Stimulated activated CD4-positive, alpha-beta T cell treated with anti-CD3 and anti-CD28 coated beads, Interleukin-4, amount 100 ng/mL, for 24 hours (primary cell): ENCODE results near the gene VPS13C.

Source experiments
- DNase-seq: peaks from one replicate; pipeline ENCODE4 v3.0.0-alpha.2; 2020

VPS13C gene

DNA sequence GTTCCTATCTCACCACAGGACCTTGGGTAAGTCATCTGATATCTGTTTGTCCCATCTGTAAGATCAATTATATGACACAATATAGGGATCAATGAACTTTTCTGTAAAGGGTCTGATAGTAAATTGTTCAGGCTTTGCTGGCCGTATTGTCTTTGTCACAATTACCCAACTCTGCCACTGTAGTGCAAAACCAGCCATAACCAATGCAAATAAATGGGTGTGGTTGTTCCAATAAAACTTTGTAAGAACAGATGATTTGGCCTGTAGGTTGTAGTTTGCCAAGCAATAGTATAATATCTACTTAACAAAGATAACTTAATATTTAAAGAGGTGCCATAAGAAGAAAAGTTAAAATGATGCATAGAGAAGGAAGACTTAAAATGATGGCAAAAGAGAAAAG is 210.8 kb downstream of the VPS13C start:
- no peak for DNase-seq

GRCh38 chr15:61841466-61841865 is 218.8 kb downstream of the VPS13C start:
- no peak for DNase-seq

GRCh38 chr15:61840090-61840489 is 220.2 kb downstream of the VPS13C start:
- no peak for DNase-seq

- DNase-seq = no peak
These were observed 220.7 kb downstream of the VPS13C start for GRCh38 chr15:61839546-61839945.

- peak; percentile 64 for DNase-seq
These were observed 224.6 kb downstream of the VPS13C start for GRCh38 chr15:61835496-61836106.

GRCh38 chr15:61835029-61835428 is 225.2 kb downstream of the VPS13C start:
- no peak for DNase-seq

- peak; percentile 80 for DNase-seq
These were observed 226.1 kb downstream of the VPS13C start for GRCh38 chr15:61834076-61834697.

GRCh38 chr15:61832223-61832622 is 228.0 kb downstream of the VPS13C start:
- DNase-seq = no peak

- no peak for DNase-seq
These were observed 228.7 kb downstream of the VPS13C start for GRCh38 chr15:61831505-61831921.

- no peak for DNase-seq
These were observed 229.5 kb downstream of the VPS13C start for GRCh38 chr15:61830536-61831330.

DNA sequence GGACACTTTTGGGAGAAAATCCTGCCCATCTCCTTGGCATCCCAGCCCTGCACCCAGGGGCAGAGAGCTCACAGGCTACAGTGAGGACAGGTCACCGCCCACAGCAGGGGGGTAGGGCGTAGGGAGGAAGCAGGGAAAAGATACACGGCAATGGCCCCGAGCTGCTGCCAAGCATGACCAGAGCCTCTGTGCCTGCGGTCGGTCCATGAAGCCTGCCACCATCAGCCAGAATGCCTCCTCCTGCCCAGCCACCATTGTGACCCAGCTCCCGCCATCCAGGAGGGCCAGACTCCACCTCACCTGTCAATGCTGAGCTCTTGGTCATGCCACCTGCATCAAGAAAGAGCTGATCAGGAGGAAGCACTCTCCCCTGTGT is 230.7 kb downstream of the VPS13C start:
- no peak for DNase-seq

GRCh38 chr15:61828860-61829513 is 231.3 kb downstream of the VPS13C start:
- no peak for DNase-seq

DNA sequence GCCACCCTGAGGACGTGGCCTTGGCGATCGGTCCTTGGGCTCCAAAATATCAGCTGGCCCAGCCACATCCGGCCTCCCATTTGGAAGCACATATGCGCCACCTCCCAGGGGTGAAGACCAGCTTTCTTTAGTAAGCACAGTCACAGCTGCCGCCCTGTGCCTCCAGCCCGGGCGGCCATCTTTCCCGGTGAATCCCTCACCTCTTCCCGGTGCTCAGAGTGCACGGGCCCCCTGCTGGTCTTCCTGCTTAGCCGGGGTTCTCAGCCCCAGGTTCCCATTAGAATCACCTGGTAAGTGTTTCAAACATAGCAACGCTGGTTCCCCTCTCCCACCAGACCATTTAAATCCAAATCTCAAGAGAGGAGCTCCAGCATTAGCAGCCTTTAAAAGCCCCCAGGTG is 232.2 kb downstream of the VPS13C start:
- DNase-seq = no peak

DNA sequence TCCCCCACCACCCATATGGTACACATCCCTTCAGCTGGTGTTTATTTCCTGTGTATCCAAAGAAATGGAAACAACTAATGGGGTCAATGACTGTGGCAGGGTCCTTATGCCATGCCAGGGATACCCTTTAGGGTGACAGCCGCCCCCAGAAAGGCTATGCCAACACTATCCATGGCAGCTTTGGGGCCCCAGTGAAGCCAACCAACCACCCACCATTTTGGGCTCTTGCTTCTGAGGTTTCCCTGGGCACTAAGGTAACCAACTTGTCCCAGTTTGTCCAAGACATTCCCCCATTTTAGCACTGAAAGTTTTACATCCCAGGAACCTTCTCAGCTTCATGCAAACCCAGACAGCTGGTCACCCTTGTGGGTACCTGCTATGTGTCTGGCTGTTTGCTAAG is 233.1 kb downstream of the VPS13C start:
- no peak for DNase-seq

DNA sequence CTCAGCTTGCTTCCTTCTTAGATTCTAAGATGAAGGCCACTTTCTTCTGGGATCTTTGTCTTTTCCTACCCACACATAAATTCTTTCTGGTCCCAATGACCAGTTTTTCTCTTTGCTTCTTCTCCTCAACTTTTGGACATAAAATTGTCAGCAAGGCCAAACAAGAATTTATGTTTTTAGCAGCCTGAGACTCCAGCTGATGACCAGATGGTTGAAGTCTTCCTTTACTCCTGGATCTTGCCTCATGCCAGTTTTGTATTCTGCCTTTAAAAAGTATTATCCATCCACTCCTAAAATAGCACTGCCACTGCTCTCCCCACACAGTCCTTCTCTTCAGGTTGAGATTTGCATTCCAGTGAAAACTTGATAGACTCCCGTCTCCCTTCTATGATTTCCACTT is 236.0 kb downstream of the VPS13C start:
- no peak for DNase-seq

GRCh38 chr15:61822511-61822910 is 237.7 kb downstream of the VPS13C start:
- no peak for DNase-seq

DNA sequence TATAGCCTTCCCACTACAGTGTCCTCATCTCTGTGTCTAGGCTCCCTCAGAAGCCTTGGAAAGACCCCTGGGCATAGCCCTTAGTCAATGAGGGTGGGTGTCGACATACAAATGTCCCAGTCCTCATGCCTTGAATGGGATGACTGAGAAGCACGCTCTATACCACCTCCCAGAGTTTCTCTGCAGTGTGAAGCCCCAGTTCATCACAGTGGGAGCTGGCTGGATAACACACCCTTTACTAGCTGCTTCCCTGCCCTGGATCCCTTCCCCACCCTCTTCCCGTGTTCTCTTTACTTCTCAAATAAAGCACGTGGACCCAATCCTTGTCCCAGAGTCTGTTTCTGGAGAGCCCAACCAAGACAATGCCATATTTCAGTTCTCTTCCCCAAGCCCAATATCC is 239.3 kb downstream of the VPS13C start:
- DNase-seq = no peak

- no peak for DNase-seq
These were observed 240.0 kb downstream of the VPS13C start for GRCh38 chr15:61820212-61820611.

GRCh38 chr15:61819386-61819785 is 240.9 kb downstream of the VPS13C start:
- DNase-seq = no peak

- DNase-seq = no peak
These were observed 241.4 kb downstream of the VPS13C start for GRCh38 chr15:61818801-61819200.

DNA sequence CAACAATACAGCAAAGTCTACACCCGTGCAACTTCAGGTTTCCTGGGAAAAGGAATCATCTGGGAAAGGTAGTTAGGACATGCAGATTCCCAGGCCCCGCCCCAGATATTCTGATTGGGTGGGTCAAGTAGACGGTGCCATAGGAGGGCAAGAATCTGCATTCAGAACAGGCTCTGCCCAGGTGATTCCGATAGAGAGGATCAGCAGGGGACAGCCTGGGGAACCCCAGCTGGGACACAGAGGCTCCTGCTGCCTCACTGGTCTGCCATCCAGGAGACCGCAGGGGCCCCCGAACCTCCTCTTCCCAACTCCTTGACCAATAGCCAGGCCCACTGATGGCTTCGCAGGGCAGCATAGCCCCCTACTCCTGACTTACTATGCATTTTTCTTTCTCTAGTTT is 243.4 kb downstream of the VPS13C start:
- DNase-seq = no peak

DNA sequence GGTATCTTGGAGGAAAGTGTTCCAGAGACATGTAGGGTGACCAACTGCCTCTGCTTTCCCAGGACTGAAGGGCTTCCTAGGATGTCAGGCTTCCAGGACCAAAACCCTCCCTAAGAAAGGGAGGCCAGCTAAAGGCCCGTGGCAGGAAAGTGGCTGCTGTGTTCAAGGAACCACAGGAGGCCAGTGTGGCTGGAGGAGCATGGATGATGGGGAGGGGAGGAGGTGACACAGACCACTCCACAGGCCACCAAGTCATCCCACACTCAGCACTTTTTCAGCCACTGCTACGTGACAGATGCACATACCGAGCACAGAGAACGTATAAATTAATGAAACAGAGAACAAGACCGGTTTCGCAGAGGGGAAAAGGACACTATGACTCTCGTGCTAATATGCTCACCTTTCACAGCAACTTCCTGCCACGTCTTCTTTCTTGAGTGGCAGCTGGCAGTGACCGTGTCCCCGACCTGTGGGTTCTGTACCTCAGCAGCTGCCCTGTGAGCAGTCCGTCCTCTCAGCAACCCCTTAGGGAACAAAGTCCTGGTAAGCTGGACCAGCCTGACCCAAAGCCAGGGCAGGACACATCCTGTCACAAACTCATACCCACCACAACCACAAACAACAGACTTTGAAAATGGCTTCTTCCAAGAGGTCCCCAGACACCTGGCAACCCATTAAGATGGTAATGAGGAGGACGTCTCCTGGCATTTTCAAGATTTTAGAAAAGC is 244.7 kb downstream of the VPS13C start:
- no peak for DNase-seq

DNA sequence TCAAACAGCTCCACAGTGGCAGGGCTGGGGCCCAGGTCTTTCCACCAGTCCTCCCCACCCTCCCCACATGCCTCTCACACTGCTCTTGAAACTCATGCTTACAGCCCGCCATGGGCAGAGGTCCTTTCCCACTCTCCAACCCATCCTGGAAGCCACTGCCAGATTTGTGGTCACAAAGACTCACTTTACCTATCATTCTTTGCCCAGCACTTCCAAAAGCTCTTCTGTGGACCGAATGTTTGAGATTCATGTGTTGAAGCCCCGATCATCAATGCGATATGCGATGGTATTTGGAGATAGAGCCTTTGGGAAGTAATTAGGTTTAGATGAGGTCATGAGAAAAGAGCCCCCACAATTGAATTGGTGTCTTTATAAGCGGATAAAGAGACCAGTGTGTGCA is 247.8 kb downstream of the VPS13C start:
- DNase-seq = no peak
